ENCODE data around the gene SYNE1. TPM values are rescaled to one million over a fixed set of nuclear protein-coding genes. Genes with fewer than 3 reads are reported as not detected.
A peak's percentile ranks its signal among the peaks of the same experiment; 100 is the strongest.
"Not testable (repeated sequence)": the region's sequence is repeated elsewhere in the genome, so short reads cannot be mapped to it uniquely, and the experiment has no call there.

The SYNE1 gene
- polyA plus RNA-seq, 3 donors, result 83.9 to 108 (median 92.5) TPM

DNA sequence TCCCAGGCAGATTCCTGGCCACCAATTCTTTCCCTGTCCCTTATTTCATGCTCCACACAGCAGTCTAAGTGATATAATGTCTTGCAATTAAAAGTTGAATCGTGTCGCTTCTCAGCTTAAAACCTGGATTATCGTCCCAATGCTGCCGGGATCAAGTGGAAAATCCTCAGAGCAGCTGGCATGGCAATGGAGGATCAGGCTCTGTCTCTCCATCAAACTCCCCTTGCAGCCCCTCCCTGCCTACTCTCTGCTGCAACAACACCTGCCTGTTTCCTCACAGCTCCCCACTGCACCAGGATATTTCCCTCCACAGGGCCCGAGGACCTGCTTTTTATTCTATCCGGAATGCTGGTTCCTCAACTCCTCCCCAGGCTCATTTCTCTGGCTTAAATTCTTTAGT, 277.1 kb downstream of the SYNE1 start:
- no peak for DNase-seq (ENCODE audit: extremely low read depth in 1 of 11, low read depth in 9 of 11, low spot score in 4 of 11)

DNA sequence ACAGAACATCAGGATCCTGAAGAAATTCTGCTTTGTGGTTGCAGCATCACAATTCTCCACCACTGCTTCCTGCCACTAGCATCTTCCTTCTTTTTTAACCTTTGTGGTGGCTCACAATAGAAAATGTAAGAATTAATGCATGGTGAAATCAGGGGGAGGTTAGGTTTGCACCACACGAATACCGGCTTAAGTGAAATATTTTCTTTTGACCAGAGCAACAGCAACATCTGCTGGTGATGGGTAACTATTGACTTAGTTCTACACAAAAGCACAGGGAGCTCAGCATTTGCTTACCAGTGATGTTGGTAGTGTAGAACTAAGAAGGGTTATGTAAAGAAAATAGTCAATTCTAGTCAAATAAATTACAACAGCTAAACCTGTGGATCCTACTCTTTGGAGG, 280.5 kb downstream of the SYNE1 start:
- DNase-seq (ENCODE audit: extremely low read depth in 1 of 11, low read depth in 9 of 11, low spot score in 4 of 11), result no peak

DNA sequence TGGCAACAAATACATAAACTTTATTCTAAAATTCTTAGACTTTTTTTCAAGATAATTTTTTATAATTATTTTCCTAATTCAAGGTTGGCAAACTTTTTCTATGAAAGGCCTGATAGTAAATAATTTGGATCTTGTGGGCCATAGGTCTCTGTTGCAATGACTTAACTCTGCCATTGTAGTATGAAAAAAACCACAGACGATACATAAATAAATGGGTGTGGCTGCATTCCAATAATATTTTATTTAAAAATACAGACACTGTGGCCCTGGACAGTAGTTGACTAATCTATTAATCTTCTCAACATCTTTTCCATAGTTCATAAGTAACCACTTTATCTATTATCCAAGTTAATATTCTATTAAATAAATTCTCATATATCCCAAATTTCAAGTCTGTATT, 281.1 kb downstream of the SYNE1 start:
- no peak for DNase-seq (ENCODE audit: extremely low read depth in 1 of 11, low read depth in 9 of 11, low spot score in 4 of 11)

DNA sequence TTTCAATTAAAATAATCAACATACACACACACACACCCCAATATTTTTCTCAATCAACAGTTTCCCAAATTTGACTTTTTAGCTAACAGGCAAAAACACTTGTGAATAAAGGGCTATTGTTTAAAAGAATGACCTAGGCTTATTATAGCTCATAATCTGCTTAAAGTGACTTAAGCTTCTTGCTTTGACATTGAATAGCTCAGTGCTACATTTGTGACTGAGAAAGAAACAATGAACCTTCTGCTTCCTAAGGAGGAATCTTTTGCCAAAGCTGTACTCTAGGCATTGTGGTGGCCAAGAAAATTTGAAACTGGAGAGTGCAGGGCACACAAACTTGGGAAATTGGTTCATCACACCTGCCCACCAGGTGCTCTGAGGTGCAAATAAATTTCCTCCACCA, 282.0 kb downstream of the SYNE1 start:
- DNase-seq (ENCODE audit: extremely low read depth in 1 of 11, low read depth in 9 of 11, low spot score in 4 of 11), result no peak

DNA sequence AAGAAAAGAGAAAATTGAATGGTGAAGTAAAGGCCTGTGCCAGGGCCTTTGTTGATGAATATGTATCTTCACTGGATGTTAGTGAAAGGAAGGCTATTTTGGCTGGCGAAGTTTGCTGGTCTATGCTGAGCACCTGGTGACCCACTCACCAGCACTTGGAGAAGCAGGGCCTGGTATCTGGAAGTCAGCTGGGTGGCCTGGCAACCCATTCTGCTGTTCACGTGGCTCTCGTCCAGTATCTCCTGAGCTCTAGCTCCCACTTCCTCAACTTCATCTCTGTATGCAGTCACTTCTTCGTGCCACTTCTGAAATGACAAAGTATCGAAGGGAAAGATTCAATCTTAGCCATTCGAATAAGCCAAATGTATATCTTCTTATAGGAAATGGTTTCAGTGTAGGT, 283.7 kb downstream of the SYNE1 start:
- no peak for DNase-seq (ENCODE audit: extremely low read depth in 1 of 11, low read depth in 9 of 11, low spot score in 4 of 11)

DNA sequence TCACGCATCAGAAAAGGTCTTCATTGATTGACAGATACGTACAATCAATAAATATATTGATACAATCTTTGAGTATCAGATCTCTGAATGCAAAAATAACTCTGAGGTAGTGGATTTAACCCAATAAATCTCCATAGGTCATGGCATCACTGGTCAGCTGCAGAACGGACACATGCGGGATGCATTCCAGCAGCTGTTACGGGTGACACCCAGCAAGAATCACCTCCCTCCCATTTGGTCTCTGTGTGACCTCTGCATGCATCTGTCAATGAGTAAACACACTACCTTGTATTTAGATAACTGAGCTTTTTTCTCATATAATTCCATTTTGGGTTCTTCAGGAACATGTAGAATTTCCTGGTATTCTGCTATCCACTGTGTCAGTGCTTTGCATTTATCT, 285.4 kb downstream of the SYNE1 start:
- DNase-seq (ENCODE audit: extremely low read depth in 1 of 11, low read depth in 9 of 11, low spot score in 4 of 11), result no peak

DNA sequence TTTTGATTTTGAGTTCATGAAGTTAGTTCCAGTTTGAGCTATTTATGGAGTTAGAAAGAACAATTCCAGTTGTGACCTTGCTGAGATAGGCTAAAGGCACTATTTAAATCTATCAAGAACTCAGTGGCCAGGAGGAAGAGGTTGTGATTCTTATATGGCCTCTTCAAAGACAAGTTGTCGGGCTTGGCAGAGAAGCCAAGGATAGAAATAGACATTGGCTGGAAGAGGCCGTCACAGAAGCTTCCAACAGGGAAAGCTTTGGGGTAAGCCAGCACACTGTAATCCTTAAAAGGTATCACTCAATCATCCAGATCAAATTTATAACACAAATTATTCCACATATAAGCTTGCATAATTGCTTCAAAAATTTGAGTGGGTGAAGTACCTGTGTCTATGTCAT, 286.1 kb downstream of the SYNE1 start:
- no peak for DNase-seq (ENCODE audit: extremely low read depth in 1 of 11, low read depth in 9 of 11, low spot score in 4 of 11)

DNA sequence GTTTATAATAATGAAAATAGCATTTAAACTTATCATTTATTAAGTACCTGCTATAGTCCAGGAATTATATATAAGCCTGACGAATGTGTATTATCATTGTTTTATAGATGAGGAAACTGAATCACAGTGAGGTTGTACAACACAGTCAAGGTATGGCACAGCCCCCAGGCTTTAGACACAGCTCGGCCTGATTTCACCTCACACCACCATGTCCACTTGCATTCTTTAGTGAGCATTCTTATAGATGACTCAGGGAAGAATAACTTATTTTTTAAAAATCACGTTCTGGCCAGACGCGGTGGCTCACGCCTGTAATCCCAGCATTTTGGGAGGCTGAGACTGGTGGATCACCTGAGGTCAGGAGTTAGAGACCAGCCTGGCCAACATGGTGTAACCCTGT, 289.0 kb downstream of the SYNE1 start:
- DNase-seq (ENCODE audit: extremely low read depth in 1 of 11, low read depth in 9 of 11, low spot score in 4 of 11), result no peak

DNA sequence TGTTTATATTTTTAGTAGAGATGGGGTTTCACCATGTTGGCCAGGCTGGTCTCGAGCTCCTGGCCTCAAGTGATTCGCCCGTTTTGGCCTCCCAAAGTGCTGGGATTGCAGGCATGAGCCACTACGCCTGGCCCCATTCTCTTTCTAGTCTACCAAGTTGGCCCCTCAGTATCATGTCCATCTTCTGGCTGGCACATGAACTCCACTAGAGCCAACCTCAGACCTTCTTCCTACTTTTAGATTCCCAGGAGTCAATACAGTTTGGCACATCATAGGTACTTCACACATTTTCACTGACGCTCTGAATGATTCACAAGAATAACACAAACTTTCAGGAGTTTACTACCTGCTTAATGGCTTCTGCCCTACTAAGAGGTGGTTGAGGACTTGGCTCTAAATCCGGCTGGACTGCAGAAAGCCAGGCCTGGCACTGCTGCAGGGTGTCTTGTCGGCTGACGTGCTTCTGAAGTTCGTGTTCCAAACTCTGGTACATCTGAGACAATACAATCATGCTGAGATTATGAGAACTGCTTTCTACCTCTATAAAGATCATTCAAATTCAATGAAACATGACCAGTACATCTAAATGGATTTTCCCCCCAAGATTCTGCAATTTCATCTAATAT, 293.3 kb downstream of the SYNE1 start:
- no peak for DNase-seq (ENCODE audit: extremely low read depth in 1 of 11, low read depth in 9 of 11, low spot score in 4 of 11)

DNA sequence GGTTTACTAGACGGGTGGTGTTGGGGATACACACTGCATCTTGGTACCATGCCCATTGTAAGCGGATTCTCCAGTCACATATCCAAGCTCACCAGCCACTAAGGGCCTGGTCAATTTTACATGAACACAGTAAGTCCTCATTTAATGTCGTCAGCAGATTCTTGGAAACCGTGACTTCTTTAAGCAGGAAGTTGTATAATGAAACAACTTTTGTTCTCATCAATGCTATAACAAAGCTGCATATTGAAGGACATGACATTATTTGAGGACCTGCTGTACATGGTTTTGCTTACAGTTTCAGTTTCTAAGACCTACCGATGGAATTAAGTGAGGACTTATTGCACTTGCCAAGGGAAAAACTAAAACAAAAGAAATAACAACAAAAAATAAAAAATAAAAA, 295.6 kb downstream of the SYNE1 start:
- DNase-seq (ENCODE audit: extremely low read depth in 1 of 11, low read depth in 9 of 11, low spot score in 4 of 11), result no peak

DNA sequence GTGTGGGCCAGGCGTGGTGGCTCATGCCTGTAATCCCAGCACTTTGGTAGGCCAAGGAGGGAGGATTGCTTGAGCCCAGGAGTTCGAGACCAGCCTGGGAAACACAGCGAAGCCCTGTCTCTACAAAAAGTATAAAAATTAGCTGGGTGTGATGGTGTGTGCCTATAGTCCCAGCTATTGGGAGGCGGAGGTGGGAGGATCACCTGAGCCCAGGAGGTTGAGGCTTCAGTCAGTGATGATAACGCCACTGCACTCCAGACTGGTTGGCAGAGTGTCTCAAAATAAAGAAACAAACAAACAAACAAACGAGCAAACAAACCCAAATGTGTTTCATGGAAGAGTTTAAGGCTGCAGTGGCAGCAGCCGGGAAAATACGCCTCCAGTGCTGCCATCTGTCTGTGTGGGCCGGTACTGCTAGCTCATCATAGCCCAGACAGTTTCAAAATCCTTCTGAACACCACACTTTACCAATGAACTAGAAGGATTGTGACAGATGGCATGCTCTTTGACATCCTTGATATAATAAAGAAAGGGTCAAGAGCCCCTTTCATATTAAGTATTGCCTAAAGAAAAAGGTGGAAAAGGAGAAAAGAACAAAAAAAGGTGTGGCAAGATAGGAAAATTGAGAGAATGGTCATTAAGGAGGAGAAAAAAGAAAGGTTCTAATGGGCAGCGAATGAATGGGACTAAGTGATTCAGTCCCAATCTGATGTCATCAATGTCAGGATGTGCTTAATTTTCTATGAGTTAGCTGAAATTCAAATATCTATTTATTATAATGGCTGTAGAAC, 298.6 kb downstream of the SYNE1 start:
- peak in 6 of 11 donors; percentile 5 to 28 (median 10) for DNase-seq (ENCODE audit: extremely low read depth in 1 of 11, low read depth in 9 of 11, low spot score in 4 of 11)

DNA sequence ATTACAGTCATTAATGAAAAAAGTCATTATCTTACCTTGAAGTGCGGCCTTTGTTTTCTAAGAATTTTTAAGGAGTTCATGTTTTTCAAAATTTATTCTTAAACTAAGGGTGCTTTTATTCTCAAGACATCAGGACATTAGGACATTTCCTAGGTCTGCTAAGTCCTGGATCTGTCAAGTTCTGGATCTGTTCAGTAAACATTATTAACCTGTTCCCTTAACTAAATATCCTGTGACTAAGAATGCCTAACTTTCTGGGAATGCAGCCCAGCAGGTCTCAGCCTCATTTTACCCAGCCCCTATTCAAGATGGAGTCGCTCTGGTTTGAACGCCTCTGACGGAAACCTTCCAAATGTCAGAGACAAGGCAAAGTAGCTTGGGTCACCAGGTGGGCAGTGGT, 302.6 kb downstream of the SYNE1 start:
- no peak for DNase-seq (ENCODE audit: extremely low read depth in 1 of 11, low read depth in 9 of 11, low spot score in 4 of 11)

DNA sequence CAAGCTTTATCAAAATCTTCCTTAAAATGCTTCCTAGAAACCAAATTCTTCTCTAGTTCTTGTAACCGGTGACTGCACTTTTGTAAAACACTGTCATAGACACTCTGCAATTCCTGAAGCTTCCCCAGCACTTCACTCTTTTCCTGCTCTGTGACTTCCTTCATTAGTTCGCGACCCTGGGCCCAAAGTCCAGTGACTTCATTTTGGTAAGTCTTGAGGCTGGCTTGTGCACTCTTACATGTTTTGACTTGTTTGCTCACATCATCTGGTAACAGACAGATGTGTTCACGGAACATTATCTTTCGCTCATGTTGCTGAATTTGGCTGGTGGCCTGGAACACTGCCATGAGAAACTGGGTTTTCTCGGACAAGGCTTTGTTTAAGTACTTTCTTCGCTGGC, 306.2 kb downstream of the SYNE1 start:
- DNase-seq (ENCODE audit: extremely low read depth in 1 of 11, low read depth in 9 of 11, low spot score in 4 of 11), result no peak

DNA sequence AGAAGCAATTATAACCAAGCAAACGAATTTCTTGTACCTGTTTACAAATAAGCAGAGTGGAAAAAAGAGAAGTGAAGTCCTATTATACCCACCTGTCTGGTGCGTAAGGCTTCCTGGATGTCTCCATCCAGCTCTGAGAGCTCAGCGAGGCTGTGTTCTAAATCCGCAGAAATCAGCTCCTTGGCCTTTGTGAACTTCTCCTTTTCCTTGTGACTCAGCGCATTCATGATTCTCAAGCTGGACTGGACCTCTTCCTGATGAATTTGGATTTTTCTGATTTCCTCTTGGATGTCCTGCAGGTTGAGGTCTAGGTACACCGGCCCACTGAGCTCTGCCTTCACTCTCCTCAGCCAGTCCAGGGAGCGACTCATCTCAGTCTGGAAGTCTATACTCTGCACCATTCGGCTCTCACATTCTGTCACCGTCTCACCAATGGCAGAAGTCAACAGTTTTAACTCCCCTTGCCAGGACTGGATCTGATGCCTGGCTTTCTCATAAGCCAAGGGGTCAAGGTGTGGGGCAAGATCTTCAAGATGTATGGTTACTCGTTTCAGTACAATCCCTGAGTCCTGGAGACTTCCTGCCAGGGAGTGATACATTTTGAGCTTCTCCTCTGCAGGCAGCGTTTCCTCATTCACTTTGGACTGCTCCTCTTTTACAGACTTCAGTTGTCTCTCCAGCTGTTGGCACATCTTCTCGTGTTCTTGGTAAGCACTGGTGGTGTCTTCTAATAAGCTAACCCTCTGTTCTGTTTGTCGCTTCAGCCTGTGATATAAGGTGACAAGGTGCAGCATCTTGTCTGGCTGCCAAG, 307.3 kb downstream of the SYNE1 start:
- no peak for DNase-seq (ENCODE audit: extremely low read depth in 1 of 11, low read depth in 9 of 11, low spot score in 4 of 11)

DNA sequence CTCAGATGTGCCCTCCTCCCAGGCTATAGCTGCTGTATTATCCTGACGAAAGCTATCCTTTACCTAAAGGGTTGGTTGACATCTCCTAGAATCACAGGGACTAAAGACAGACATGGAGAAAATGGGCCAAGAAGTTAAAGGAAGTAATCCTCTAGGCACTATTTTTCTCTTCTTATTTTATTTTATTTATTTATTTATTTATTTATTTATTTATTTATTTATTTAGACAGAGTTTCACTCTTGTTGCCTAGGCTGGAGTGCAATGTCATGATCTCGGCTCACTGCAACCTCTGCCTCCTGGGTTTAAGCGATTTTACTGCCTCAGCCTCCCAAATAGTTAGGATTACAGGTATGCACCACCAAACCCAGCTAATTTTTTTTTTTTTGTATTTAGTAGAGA, 309.0 kb downstream of the SYNE1 start:
- not testable (repeated sequence) for DNase-seq (ENCODE audit: extremely low read depth in 1 of 11, low read depth in 9 of 11, low spot score in 4 of 11)

DNA sequence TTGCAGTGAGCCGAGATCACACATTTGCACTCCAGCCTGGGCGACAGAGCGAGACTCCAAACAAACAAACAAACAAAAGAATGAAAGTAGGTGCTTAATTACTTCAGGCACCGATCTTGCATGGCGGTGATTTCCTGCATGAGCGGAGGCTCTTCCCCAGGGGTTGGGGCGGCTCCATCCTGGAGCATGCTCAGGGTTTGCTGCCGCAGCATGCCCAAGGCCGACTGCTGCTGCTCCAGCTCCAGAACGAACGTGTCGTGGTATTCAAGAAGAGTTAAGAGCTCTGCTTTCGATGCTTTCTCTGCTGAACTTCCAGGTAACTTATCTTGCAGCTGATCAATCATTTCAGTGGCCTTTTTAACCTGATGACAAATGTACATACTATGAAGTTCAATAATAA, 313.8 kb downstream of the SYNE1 start:
- DNase-seq (ENCODE audit: extremely low read depth in 1 of 11, low read depth in 9 of 11, low spot score in 4 of 11), result no peak

DNA sequence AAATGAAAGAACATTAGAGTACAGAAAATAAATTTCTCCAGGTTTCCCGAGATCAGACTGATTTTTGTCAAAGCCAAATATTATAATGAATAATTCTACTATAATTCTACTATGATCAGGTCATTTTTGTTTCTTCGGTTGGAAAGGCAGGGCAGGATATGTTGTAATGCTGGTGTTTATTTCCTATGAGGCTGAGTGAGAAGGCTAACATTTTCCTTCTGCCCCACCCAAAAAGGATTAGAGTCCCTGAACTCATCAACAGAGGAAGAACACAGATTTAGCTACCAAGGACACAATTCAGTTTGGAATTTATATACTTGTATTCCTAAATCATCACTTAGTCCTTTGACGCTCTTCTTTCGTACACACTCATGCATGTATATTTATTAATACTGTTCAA, 318.9 kb downstream of the SYNE1 start:
- no peak for DNase-seq (ENCODE audit: extremely low read depth in 1 of 11, low read depth in 9 of 11, low spot score in 4 of 11)

DNA sequence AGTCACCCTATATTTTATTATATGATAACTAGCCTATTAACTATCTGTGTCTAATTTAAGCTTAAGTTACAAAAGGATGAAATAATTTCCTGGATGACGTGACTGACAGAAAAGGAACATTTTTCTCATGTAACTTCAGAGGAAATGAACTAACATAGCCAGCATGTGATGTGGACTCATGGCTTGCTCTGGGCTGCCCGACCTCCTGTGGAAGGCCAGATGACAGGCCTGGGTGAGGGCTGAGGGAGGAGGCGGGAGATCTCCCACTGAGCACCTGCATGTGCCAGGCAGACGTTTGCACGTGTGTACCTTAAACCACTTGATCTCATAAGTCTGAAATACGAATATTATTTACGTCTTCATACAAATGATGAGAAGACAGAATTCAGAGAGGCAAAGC, 321.1 kb downstream of the SYNE1 start:
- DNase-seq (ENCODE audit: extremely low read depth in 1 of 11, low read depth in 9 of 11, low spot score in 4 of 11), result no peak

DNA sequence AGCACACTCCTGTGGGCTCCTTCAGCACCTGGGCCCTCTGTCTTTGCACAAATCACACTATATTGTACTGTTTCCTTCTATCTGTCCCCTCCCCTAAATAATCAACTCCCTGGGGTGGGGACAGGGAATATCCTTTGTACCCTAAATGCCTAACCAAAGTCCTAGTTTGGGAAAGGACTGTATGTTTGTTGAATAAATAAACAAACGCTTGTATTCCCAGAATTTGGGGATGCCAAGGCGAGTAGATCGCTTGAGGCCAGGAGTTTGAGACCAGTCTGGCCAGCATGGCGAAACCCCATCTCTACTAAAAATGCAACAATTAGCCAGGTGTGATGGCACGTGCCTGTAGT, 322.7 kb downstream of the SYNE1 start:
- no peak for DNase-seq (ENCODE audit: extremely low read depth in 1 of 11, low read depth in 9 of 11, low spot score in 4 of 11)

All from renal cortex interstitium (tissue), 11 donors.